ENCODE data around the gene PCSK6. TPM values are rescaled to one million over a fixed set of nuclear protein-coding genes. Genes with fewer than 3 reads are reported as not detected.

PCSK6 gene
- total RNA-seq, 1 donor from 2014 or later: 3.8 TPM

DNA sequence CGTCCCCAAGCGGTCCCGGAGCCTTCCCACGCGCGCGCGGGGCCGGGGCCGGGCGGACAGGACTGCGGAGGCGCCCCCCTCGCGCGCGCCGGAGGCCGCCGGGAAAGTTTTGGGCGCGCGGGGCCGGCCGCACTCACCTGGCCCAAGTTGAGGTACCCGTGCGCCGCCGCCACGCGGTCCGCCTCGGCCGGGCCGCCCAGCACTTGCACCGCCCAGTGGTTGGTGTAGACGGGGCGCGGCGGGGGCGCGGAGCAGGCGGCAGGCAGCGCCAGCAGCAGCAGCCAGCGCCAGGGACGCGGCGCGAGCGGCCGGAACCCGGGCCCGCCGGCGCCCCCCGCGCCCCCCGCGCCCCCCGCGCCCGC, 289 bp downstream of the PCSK6 start:
- DNase-seq: peak; percentile 71
- TF ChIP-seq, protein P1, sequence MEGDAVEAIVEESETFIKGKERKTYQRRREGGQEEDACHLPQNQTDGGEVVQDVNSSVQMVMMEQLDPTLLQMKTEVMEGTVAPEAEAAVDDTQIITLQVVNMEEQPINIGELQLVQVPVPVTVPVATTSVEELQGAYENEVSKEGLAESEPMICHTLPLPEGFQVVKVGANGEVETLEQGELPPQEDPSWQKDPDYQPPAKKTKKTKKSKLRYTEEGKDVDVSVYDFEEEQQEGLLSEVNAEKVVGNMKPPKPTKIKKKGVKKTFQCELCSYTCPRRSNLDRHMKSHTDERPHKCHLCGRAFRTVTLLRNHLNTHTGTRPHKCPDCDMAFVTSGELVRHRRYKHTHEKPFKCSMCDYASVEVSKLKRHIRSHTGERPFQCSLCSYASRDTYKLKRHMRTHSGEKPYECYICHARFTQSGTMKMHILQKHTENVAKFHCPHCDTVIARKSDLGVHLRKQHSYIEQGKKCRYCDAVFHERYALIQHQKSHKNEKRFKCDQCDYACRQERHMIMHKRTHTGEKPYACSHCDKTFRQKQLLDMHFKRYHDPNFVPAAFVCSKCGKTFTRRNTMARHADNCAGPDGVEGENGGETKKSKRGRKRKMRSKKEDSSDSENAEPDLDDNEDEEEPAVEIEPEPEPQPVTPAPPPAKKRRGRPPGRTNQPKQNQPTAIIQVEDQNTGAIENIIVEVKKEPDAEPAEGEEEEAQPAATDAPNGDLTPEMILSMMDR (IDR thresholded peaks at IDR 0.05; ENCODE audit: partially characterized antibody, unreplicated experiment): no peak
- Mint-ChIP-seq H3K27ac (ENCODE audit: unreplicated experiment) (no peak overlapping the region), H3K9me3 (ENCODE audit: unreplicated experiment) (peaks cover 8% of the 10 kb centered on the region), H3K36me3 (ENCODE audit: unreplicated experiment) (peaks cover 4% of the 10 kb centered on the region), H3K4me3 (ENCODE audit: unreplicated experiment) (no peak overlapping the region), H3K27me3 (ENCODE audit: unreplicated experiment) (peaks cover 9% of the 10 kb centered on the region), H3K4me1 (ENCODE audit: low read depth, unreplicated experiment) (peaks cover 17% of the 10 kb centered on the region)

DNA sequence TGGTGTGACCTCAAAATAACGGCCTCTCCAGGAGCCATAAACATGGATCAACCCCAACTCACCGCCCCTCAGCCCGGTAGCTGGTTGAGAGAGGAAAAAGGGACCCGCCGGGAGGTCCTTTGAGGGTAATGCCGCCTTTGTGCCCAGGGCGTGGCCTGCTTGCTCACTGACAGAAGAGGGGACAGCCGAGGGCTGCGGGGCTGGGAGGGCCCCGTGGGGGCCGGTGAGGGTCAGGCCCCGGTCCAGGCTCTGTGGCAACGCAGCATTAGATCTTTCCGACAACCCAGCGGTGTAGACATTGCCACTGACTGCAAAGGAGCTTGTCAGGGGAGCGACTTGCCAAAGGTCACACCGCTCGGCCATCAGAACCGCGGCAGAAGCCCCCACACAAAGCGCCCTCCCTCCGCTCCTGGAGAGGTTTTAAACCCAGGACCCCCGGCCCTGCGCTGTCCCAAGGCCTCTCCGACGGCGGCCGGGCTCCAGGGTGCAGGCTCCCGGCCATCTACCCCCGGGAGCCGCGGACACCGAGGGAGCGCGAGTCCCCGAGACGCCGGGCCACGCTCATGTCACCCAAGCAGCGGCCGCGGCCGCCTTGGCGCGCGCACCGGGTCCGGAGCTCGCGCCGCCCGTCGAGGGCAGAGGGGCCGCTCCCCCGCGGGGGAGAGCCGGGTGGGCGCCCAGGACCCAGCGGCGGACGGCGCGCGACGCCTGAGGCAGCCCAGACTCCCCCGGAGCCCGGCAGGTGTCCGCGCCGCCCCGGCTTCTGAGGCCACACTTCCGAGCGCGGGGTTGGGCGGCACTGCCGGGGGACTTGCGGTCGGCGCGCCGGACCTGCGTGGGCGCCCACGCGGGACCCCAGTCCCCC, 975 bp downstream of the PCSK6 start:
- no peak for DNase-seq
- H3K27ac Mint-ChIP-seq (ENCODE audit: unreplicated experiment): no peak overlapping the region
- peaks cover 4% of the 10 kb centered on the region for H3K36me3 Mint-ChIP-seq (ENCODE audit: unreplicated experiment)
- H3K9me3 Mint-ChIP-seq (ENCODE audit: unreplicated experiment): peaks cover 8% of the 10 kb centered on the region
- peaks cover 13% of the 10 kb centered on the region for H3K4me1 Mint-ChIP-seq (ENCODE audit: low read depth, unreplicated experiment)
- no peak overlapping the region for H3K4me3 Mint-ChIP-seq (ENCODE audit: unreplicated experiment)
- TF ChIP-seq, protein P1 (IDR thresholded peaks at IDR 0.05; ENCODE audit: partially characterized antibody, unreplicated experiment): no peak
- peaks cover 9% of the 10 kb centered on the region for H3K27me3 Mint-ChIP-seq (ENCODE audit: unreplicated experiment)

DNA sequence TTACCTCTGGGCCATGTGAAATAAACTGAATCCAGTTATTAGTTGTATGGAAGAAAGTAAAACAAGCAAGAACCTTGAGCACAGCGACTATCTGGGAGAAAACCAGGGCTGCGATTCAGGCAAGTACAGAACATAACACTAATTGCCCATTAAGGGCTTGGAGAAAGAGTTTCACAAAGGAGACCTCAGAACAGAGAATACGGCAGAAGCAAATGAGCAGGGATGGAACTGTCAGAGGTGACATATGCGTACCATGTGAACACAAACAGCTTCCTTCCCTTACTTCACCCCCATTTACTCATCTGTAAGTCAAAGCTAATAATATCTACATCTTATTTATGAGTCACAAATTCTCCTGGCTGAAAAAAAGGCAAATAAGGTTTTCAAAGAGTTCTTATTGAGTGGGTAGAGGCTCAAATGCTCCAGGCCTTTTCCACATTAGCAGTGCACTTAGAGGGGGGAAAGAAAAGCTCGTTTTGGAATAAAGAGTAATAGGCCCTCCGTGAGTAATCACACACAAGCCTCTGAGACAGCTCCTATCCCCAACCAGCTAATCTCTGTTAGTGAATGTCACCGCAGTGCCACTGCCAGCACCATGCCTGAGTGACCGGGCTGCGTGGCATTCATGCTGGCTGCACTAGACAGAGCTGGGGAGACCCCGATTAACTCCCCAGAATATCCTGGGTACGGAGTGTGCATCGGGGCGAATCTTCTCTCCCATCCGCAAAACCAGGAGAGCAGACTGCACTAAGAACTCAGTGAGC, 2.6 kb downstream of the PCSK6 start:
- DNase-seq: no peak
- H3K4me1 Mint-ChIP-seq (ENCODE audit: low read depth, unreplicated experiment): peaks cover 17% of the 10 kb centered on the region
- H3K9me3 Mint-ChIP-seq (ENCODE audit: unreplicated experiment): peaks cover 15% of the 10 kb centered on the region
- H3K27ac Mint-ChIP-seq (ENCODE audit: unreplicated experiment): no peak overlapping the region
- peak overlapping the region; percentile 22 for H3K4me3 Mint-ChIP-seq (ENCODE audit: unreplicated experiment)
- H3K27me3 Mint-ChIP-seq (ENCODE audit: unreplicated experiment): peaks cover 11% of the 10 kb centered on the region
- H3K36me3 Mint-ChIP-seq (ENCODE audit: unreplicated experiment): peaks cover 4% of the 10 kb centered on the region
- TF ChIP-seq, protein P1 (IDR thresholded peaks at IDR 0.05; ENCODE audit: partially characterized antibody, unreplicated experiment): no peak

DNA sequence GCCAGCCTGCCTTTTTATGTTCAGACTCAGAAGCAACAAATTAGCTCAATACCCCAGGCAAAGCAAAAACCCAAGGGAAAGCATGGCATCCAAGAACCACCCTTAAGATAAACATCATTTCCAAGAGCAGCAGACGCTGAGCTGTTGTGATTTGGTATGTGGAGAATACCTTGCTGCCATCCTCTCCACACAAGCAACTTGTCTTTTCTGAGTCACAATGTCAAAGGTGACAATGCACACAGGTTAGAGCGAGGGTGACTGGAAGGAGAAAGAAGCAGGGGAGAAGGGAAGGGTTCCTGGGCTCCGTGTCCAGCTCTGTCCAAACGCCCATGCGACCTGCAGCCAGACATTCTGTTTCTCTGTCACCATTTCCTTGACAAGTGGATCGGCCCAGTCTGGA, 6.0 kb downstream of the PCSK6 start:
- no peak overlapping the region for H3K4me3 Mint-ChIP-seq (ENCODE audit: unreplicated experiment)
- peaks cover 37% of the 10 kb centered on the region for H3K4me1 Mint-ChIP-seq (ENCODE audit: low read depth, unreplicated experiment)
- H3K27me3 Mint-ChIP-seq (ENCODE audit: unreplicated experiment): peaks cover 9% of the 10 kb centered on the region
- H3K9me3 Mint-ChIP-seq (ENCODE audit: unreplicated experiment): peaks cover 18% of the 10 kb centered on the region
- TF ChIP-seq, protein P1 (IDR thresholded peaks at IDR 0.05; ENCODE audit: partially characterized antibody, unreplicated experiment): no peak
- H3K27ac Mint-ChIP-seq (ENCODE audit: unreplicated experiment): no peak overlapping the region
- no peak for DNase-seq
- no peaks in the 10 kb centered on the region for H3K36me3 Mint-ChIP-seq (ENCODE audit: unreplicated experiment)

Data from glutamatergic neuron (in vitro differentiated cells).